SJCRH30 (cell line): ENCODE data around the gene CRNKL1. TPM values are rescaled to one million over a fixed set of nuclear protein-coding genes. Genes with fewer than 3 reads are reported as not detected.

Experiments
- DNase-seq, 2 experiments: peaks; one replicate each; pipeline ENCODE4 v3.0.0-alpha.2; 2015 to 2020
- H3K27ac ChIP-seq: fragments of 250-450 bp; sonication (Bioruptor Pico); 2 replicates; pipeline ENCODE4 v1.5.1; 2020; ENCODE audit warnings: mild to moderate bottlenecking, moderate library complexity
- H3K27me3 ChIP-seq: fragments of 250-450 bp; sonication (Bioruptor Pico); 2 replicates; pipeline ENCODE4 v1.5.1; 2020; ENCODE audit warnings: mild to moderate bottlenecking, moderate library complexity
- H3K36me3 ChIP-seq: fragments of 250-450 bp; sonication (Bioruptor Pico); 2 replicates; pipeline ENCODE4 v1.5.1; 2020; ENCODE audit warnings: mild to moderate bottlenecking, moderate library complexity
- H3K4me1 ChIP-seq: fragments of 250-450 bp; sonication (Bioruptor Pico); 2 replicates; pipeline ENCODE4 v1.5.1; 2020; ENCODE audit warnings: mild to moderate bottlenecking, moderate library complexity
- H3K4me3 ChIP-seq: fragments of 250-450 bp; sonication (Bioruptor Pico); 2 replicates; pipeline ENCODE4 v1.5.1; 2020; ENCODE audit warnings: mild to moderate bottlenecking, moderate library complexity
- H3K9me3 ChIP-seq: fragments of 250-450 bp; sonication (Bioruptor Pico); replicated peaks from 2 replicates; pipeline ENCODE4 v1.5.1; 2020; ENCODE audit warnings: mild to moderate bottlenecking, moderate library complexity
- total RNA-seq: library from RNA; depleted of rRNA; stranded (reverse); fragments of >200 nt; shearing (Covaris generic); gene quantifications from 2 replicates; pipeline ENCODE4 v1.2.3, GENCODE V29; 2014

Gene CRNKL1
- total RNA-seq, 1 experiment from 2014 or later, result 51.8 TPM

DNA sequence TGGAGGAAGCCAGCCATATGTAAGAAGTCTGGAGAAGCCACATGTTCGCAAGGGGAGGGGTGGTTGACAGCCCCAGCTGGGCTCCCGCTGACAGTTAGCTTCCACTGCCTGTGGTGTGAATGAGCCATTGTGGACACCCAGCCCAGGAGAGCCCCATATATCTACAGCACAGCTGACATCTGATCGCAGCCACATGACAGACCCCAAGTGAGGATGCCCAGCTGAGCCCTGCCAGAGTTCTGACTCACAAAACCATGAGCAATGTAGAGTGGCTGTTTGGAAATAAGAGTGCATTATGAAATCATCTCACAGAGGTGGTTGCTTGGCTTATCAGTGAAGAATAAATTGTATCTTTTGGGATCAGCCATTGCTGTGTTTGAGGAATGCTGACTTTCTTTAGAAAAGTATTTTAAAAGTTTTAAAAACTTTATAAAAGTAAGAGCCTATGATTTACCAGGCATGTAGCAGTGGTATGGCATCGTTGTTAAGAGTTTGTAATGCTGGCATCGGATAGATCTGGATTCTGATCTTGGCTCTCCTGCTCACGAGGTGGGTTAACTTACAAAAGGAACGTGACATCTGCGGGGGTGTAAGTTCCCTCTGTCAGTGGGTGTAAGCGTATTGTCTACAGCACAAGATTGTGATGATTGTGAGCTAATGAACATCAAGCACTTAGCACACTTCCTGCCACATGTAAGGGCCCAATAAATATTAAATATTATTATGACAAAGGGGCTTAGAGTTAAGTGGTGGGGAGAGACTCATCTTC lies 24.2 kb upstream of the CRNKL1 start:
- H3K27ac ChIP-seq, result peak overlapping the region; percentile 73
- H3K4me1 ChIP-seq, result peaks cover 49% of the 10 kb centered on the region
- H3K4me3 ChIP-seq, result no peak overlapping the region
- no peaks in the 10 kb centered on the region for H3K27me3 ChIP-seq
- peak; percentile 96 to 98 for DNase-seq
- H3K9me3 ChIP-seq, result no peaks in the 10 kb centered on the region
- H3K36me3 ChIP-seq, result no peaks in the 10 kb centered on the region

DNA sequence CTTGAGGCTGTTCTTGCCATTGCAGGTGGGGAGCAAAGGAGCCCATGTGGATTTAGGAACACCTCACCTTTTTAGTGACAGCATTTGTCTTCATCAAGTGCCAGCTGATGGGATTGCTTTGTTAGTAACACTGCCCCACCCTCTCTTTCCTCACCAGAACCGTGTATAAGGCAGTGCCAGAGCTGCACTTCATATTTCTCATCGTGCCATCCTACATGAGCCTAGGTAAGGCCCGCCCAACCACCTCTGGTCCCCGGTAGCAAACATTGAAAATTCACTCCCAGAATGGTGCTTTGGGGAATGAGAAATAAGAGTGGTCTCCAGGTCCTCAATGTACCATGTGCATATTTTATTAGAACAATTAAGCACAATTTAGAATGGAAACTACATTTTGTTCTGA lies 22.8 kb upstream of the CRNKL1 start:
- H3K4me1 ChIP-seq, result peaks cover 55% of the 10 kb centered on the region
- no peaks in the 10 kb centered on the region for H3K9me3 ChIP-seq
- H3K27me3 ChIP-seq, result no peaks in the 10 kb centered on the region
- no peak for DNase-seq
- H3K36me3 ChIP-seq, result no peaks in the 10 kb centered on the region
- H3K27ac ChIP-seq, result no peak overlapping the region
- H3K4me3 ChIP-seq, result no peak overlapping the region

DNA sequence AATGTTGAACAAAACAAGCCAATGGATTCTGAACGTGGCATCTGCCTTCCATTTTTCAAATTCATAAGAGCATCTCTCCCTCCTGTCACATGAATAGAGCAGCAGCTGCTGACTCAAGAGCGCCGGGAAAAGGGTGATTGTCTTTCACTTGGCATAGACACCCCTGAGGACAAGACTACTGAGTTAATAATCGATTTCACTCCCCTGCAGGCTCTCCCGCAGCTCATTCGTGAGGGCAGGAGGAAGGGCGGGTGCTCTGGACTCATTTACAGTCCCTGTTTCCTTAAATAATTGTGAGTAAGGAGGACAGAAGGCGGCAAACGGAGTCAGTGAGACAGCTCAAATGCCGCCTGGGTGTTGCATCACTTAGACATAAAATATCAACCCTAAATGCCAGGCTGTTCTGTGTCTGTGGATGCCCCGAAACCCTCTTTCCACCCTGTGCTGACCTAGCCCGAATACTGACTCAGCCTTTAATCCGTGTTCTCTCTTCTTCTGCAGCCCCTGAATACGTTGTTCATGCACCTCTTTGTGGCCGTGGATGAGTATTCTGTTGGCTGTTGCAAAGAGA lies 21.6 kb upstream of the CRNKL1 start:
- Histone ChIP-seq H3K36me3 (no peaks in the 10 kb centered on the region), H3K27ac (peak overlapping the region; percentile 69), H3K4me1 (peaks cover 47% of the 10 kb centered on the region), H3K4me3 (peak overlapping the region; percentile 50), H3K9me3 (no peaks in the 10 kb centered on the region), H3K27me3 (no peaks in the 10 kb centered on the region)
- DNase-seq, result peak; percentile 55 to 75

DNA sequence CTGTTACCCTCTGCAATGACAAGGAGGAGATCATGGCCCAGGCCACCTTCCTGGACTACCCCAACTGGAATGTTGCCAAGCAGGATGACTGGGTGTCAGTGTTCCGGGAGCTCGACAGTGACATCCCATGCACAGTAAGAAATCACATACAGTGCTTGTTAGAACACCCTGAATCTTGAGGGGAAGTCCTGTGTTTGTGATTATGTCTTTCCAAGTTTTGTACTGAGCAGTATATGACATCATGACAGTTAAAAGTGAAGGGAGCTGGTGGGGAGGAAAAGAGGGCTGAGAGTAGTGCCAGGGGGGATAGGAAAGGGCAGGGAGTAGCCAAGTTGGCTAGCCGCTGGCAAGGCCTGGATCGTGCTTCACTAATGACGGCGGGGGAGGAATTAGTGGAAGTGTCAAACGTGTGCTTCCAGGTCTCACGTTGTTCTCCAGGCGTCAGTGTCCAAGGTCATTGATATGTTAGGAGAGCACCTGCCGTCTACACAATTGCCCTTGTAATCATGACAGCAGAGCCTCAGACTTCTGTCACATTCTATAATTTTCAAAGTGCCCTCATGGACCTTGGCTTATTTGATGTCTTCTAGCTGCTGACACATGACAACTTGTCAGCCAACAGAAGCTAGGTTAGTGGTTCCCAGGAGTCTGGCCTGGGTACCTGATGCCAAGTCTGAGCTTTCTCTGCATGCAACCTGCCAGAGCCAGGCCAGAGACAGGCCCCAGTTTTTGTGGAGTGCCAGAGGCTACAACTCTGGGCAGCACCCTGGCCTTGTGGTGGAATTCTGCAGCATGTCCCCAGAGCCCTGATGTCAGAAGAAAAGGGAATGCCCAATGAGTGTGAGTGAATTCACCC lies 18.8 kb upstream of the CRNKL1 start:
- Histone ChIP-seq H3K27me3 (no peaks in the 10 kb centered on the region), H3K36me3 (no peaks in the 10 kb centered on the region), H3K9me3 (no peaks in the 10 kb centered on the region), H3K4me3 (no peak overlapping the region), H3K4me1 (peaks cover 22% of the 10 kb centered on the region), H3K27ac (no peak overlapping the region)
- DNase-seq, result no peak

DNA sequence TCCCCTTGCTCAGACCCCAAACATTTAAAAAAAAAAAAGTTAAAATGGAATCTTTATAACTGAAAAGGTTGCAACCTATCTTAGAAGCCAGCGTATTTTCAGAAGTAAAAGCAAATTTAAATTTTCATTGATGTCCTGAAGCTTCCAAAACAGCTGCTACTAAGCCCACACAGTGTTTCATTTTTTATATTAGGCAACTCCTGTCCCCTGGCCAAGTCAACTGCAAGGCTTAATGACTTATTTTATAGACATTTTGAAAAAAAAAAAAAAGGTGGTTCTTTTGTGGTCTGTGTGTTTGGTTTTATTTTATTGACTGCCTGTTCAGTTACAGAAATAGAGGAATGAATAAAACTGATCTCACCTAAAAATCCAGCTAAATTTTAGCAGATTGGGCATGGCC lies 13.1 kb upstream of the CRNKL1 start:
- H3K4me1 ChIP-seq, result peaks cover 8% of the 10 kb centered on the region; the same call in 1 of the 2 replicates
- H3K27ac ChIP-seq, result no peak overlapping the region
- no peaks in the 10 kb centered on the region for H3K9me3 ChIP-seq
- H3K36me3 ChIP-seq, result no peaks in the 10 kb centered on the region
- H3K4me3 ChIP-seq, result no peak overlapping the region
- no peaks in the 10 kb centered on the region for H3K27me3 ChIP-seq
- no peak for DNase-seq

DNA sequence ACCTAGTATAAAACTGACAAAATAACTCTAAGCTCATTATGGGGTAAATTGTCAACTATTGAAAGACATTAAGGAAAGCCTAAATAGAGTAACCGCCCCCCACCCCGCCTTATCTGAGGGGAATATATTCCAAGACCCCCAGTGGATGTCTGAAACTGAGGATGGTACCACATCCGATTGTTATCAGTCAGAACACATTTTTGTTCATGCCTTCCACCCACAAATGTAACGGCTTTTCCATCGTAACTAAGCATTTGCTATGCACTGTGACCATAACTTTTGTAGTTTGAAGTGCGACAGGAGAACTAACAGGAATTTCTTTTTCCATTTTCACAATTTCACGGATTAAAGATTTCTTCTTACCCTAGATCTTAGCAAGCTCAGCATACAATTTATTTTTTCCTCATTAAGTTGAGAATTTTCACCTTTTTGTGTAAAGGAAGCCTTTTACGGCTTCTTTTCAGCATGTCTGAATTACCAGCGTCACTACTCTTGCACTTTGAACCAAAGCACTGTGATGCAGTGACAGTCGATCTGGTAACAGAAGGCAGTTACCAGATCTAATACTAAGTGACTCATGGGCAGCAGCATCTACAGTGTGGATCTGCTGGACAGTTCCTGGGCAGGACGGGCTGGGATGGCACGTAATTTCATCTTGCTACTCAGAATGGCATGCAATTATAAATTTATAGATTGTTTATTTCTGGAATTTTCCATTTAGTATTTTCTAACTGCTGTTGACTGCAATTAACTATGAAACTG lies 11.9 kb upstream of the CRNKL1 start:
- no peak for DNase-seq
- Histone ChIP-seq H3K4me3 (no peak overlapping the region), H3K27me3 (no peaks in the 10 kb centered on the region), H3K9me3 (no peaks in the 10 kb centered on the region), H3K4me1 (peaks cover 3% of the 10 kb centered on the region; the same call in 1 of the 2 replicates), H3K36me3 (no peaks in the 10 kb centered on the region), H3K27ac (no peak overlapping the region)

DNA sequence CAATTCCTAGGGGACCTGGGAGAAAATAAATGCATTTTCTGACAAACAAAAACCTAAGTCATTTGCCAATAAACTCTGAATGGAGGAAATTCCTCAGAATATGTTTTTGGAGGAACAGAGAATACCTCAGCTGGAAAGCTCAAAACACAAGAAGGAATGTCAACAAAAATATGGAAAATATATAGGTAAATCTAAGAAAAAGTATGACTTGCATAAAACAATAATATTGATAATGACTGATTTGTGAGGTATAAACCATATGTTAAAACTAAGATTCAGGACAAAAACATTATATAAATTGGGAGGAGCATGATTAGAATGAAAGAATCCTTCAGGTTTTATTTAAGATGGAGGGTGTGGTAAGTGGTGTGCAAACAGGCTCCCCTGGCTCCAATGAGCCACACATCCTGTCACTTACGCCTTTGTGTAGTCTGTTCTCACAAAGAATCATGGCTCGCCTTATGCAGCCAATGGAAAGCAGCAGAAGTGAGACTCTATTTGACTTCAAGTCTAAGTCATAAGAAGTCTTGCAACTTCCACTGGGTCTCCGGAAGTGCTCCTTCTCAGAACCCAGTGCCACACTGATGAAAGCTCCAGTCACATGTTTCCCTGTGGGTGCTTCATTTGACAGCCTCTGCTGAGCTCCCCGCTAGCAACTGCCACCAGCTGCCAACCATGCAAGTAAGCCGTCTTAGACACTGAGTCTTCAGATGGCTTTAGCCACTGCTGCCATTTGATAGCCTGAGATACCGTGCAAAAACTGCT lies 8.2 kb upstream of the CRNKL1 start:
- Histone ChIP-seq H3K4me1 (no peaks in the 10 kb centered on the region; the same call in 1 of the 2 replicates), H3K27ac (no peak overlapping the region), H3K4me3 (no peak overlapping the region), H3K27me3 (no peaks in the 10 kb centered on the region), H3K9me3 (no peaks in the 10 kb centered on the region), H3K36me3 (no peaks in the 10 kb centered on the region)
- DNase-seq, result peak in 1 of 2 experiments; percentile 30

DNA sequence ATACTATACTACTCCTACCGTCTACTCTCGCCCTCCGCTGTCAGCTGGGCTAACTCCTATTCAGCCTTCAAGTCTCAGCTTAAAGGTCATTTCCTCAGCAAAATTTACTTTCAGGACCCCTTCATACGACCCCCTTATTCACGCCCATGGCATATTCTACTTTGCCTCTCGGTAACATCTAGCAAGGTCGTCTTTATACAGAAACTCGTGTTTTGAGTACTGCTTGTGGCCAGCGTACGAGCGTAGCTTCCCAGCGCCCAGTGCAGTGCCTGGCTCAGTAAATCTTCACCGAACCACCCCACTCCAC lies 546 bp downstream of the CRNKL1 start:
- Histone ChIP-seq H3K9me3 (no peaks in the 10 kb centered on the region), H3K27me3 (no peaks in the 10 kb centered on the region), H3K27ac (peak overlapping the region; percentile 79), H3K4me3 (peak overlapping the region; percentile 96), H3K4me1 (peaks cover 12% of the 10 kb centered on the region), H3K36me3 (peaks cover 36% of the 10 kb centered on the region)
- no peak for DNase-seq

DNA sequence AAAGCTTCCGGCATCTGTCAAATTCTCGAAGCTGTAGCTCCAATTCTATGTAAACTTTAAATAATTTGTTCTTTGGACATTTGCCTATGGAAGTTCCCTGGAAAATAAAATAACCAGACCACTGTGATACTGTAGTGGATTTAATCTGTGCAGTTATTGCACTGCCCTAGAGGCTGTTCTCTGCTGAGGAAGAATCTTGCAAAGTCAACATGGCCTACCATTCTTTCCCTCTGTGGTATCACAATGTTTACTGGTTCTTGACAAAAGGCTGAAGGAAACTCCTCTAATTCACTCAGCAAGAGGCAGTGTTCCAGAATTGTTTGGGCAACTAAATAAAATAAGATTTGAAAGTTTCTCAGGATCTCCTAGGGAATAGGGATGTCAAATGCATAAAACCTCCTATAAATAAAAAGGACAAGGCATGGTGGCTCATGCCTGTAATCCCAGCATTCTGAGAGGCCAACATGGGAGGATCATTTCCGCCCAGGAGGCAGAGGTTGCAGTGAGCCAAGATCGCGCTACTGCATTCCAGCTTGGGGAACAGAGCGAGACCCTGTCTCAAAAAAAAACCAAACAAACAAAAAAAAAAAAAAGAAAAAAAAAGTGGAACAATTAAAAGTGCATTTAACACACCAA lies 12.4 kb downstream of the CRNKL1 start:
- H3K27me3 ChIP-seq, result no peaks in the 10 kb centered on the region

DNA sequence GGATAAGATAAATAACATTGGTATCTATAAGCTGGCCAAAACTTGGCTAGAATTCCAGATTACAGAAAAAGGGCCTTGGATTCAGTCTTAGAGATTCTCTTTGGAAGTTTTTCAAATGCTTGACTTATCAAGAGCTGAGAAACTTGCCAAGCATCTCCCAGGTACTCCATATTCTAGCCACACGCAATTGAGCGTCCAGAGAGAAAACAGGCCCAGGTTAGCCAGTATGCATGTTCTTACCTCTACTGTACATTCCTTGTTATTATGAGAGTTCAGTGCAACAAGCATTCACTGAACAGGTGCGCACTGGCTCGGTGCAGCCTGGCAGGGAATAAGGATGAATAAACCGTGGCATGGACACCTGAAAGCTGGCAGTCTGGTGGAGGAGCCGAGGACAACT lies 13.7 kb downstream of the CRNKL1 start:
- peaks cover 89% of the 10 kb centered on the region for H3K36me3 ChIP-seq
- no peak overlapping the region for H3K27ac ChIP-seq

More for the DNA sequence above, 12.4 kb downstream of the CRNKL1 start:
- Histone ChIP-seq H3K4me1 (no peaks in the 10 kb centered on the region), H3K36me3 (peaks cover 90% of the 10 kb centered on the region), H3K9me3 (no peaks in the 10 kb centered on the region), H3K27ac (no peak overlapping the region), H3K4me3 (no peak overlapping the region)
- no peak for DNase-seq

DNA sequence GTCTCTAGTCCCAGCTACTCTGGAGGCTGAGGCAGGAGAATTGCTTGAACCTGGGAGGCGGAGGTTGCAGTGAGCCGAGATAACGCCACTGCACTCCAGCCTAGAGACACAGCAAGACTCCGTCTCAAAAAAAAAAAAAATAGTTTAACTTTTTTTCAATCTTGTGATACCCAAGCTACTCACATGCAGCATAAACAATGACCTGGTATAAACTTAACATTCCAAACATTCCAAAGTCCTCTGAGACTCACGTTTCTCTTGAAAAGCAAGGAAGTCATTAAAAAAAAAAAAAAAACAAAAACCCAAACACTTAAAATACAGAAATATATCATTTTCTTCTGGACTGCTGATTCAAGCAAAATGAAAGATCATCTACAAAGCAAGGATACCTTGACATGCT lies 14.3 kb downstream of the CRNKL1 start:
- Histone ChIP-seq H3K36me3 (peaks cover 88% of the 10 kb centered on the region), H3K4me1 (no peaks in the 10 kb centered on the region), H3K27me3 (no peaks in the 10 kb centered on the region), H3K4me3 (no peak overlapping the region), H3K27ac (no peak overlapping the region), H3K9me3 (no peaks in the 10 kb centered on the region)
- DNase-seq, result no peak

More for the DNA sequence above, 13.7 kb downstream of the CRNKL1 start:
- no peaks in the 10 kb centered on the region for H3K27me3 ChIP-seq
- H3K4me1 ChIP-seq, result no peaks in the 10 kb centered on the region
- no peak overlapping the region for H3K4me3 ChIP-seq
- H3K9me3 ChIP-seq, result no peaks in the 10 kb centered on the region
- DNase-seq, result no peak

DNA sequence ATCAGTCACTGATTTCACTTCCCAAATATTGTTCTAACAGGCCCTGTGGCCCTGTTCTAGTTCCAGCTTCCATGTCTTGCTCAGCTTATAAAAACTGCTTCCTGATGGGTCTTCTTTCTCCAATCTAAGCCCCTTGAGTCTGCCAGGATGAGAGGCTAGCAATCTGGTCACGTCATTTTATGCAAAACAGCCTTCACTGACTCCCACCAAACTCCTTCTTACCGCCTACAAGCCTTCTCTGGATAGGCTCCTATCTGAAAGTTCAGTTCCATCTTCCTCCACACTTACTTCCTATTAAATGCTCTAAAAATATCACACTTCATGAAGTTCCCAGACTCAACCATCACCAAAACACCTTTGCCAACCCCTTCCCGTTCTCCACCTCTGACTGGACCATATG lies 15.5 kb downstream of the CRNKL1 start:
- Histone ChIP-seq H3K4me1 (no peaks in the 10 kb centered on the region), H3K27me3 (no peaks in the 10 kb centered on the region), H3K36me3 (peaks cover 88% of the 10 kb centered on the region), H3K27ac (no peak overlapping the region), H3K4me3 (no peak overlapping the region), H3K9me3 (no peaks in the 10 kb centered on the region)
- DNase-seq, result no peak

DNA sequence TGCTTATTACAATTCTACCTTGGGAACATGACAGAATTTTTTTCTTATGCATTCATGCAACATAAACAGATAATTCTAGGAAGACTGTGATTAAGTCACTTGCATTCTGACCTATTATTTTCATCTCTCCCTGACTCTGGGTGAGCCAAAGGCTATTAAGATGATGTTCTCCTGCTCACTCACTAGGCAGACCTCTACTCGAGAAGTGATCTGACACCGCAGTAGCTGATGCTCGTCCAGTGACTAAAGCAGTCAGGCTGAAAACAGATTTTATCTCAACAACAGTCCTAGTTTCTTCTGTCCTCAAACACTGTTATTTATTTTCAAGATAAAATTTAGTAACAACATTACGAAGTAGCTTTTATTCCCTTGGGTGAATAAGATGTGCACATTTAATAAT lies 17.8 kb downstream of the CRNKL1 start:
- Histone ChIP-seq H3K4me1 (no peaks in the 10 kb centered on the region), H3K27me3 (no peaks in the 10 kb centered on the region), H3K27ac (no peak overlapping the region), H3K36me3 (peaks cover 89% of the 10 kb centered on the region), H3K4me3 (no peak overlapping the region), H3K9me3 (no peaks in the 10 kb centered on the region)
- no peak for DNase-seq

DNA sequence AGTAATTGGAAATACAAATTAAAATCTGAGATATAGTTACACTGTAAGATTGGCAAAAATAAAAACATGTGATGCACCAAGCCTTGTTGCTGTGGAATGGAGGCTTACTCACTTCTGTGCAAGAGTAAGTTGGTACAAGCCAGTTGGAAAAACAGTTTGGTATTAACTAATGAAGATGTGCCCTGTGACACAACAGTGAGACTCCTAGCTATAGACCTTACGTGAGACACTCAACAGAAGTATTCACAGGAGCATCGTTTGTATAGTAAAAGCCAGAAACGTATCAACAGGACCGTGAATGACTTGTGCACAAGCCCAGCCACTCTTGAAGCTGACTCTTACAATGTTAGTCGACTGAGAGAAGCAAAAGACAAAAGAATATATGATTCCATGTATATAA lies 20.5 kb downstream of the CRNKL1 start:
- no peak for DNase-seq
- Histone ChIP-seq H3K36me3 (peaks cover 87% of the 10 kb centered on the region), H3K9me3 (no peaks in the 10 kb centered on the region), H3K27ac (no peak overlapping the region), H3K27me3 (no peaks in the 10 kb centered on the region), H3K4me1 (no peaks in the 10 kb centered on the region), H3K4me3 (no peak overlapping the region)
